ENCODE data around the gene RAB27A.

DNA sequence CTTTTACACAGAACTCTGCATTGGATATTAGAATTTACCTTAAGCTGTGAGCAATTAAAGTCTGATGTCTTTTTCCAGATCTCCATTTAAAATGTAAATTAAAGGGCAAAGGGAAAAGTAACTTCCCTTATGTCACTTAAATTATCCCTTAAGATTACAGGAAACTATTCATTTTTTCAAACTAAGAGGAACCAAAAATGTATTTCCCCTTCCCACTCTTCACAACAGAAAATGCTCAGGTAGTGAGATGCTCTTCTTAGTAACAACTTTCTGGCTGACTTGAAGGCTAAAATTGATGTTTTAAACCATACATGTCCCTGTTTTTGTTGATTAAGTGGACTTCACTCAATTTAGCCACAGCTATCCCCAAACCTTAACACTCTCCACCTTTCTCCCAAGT lies 110.5 kb downstream of the RAB27A start:
- TF ChIP-seq, protein P1, sequence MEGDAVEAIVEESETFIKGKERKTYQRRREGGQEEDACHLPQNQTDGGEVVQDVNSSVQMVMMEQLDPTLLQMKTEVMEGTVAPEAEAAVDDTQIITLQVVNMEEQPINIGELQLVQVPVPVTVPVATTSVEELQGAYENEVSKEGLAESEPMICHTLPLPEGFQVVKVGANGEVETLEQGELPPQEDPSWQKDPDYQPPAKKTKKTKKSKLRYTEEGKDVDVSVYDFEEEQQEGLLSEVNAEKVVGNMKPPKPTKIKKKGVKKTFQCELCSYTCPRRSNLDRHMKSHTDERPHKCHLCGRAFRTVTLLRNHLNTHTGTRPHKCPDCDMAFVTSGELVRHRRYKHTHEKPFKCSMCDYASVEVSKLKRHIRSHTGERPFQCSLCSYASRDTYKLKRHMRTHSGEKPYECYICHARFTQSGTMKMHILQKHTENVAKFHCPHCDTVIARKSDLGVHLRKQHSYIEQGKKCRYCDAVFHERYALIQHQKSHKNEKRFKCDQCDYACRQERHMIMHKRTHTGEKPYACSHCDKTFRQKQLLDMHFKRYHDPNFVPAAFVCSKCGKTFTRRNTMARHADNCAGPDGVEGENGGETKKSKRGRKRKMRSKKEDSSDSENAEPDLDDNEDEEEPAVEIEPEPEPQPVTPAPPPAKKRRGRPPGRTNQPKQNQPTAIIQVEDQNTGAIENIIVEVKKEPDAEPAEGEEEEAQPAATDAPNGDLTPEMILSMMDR (conservative IDR thresholded peaks at IDR 0.05 in 1 of 2, IDR thresholded peaks at IDR 0.05 in 1 of 2; ENCODE audit: low read depth in 1 of 2, low read length in 2 of 2) = no peak
- TF ChIP-seq EZH2 (IDR thresholded peaks at IDR 0.05; ENCODE audit: low read length, missing control alignments) = no peak

Data from fibroblast of lung (primary cell).